HEK293 (cell line): ENCODE data around the gene FBXO2.
A peak's percentile ranks its signal among the peaks of the same experiment; 100 is the strongest.

ENCODE experiments used
- BCL11A ChIP-seq: fragments of 450-650 bp; formaldehyde crosslinking; IDR thresholded peaks from 2 replicates; pipeline ENCODE4 v1.5.1; 2016; ENCODE audit warnings: low read depth, missing biosample characterization, missing genetic modification characterization
- HOXC10 ChIP-seq: sonication (generic); formaldehyde crosslinking; IDR thresholded peaks from 2 replicates; pipeline ENCODE4 v1.8.1; 2023; ENCODE audit warnings: mild to moderate bottlenecking, missing genetic modification reagents
- KLF1 ChIP-seq: fragments of 450-650 bp; formaldehyde crosslinking; IDR thresholded peaks from 2 replicates; pipeline ENCODE4 v1.5.1; 2016; ENCODE audit warnings: missing biosample characterization, missing genetic modification characterization
- KLF16 ChIP-seq: fragments of 450-650 bp; formaldehyde crosslinking; IDR thresholded peaks from 2 replicates; pipeline ENCODE4 v1.5.1; 2017; ENCODE audit warnings: missing biosample characterization, missing genetic modification characterization
- KLF17 ChIP-seq: fragments of 450-650 bp; formaldehyde crosslinking; IDR thresholded peaks from 2 replicates; pipeline ENCODE4 v1.5.1; 2016; ENCODE audit warnings: missing biosample characterization, missing genetic modification characterization
- KLF7 ChIP-seq: fragments of 450-650 bp; formaldehyde crosslinking; IDR thresholded peaks from 2 replicates; pipeline ENCODE4 v1.5.1; 2016; ENCODE audit warnings: missing biosample characterization, missing genetic modification characterization, borderline replicate concordance
- MYNN ChIP-seq: fragments of 450-650 bp; formaldehyde crosslinking; IDR thresholded peaks from 2 replicates; pipeline ENCODE4 v1.5.1; 2016; ENCODE audit warnings: missing biosample characterization, missing genetic modification characterization, borderline replicate concordance
- MZF1 ChIP-seq: fragments of 450-650 bp; formaldehyde crosslinking; IDR thresholded peaks from 2 replicates; pipeline ENCODE4 v1.5.1; 2017; ENCODE audit warnings: missing biosample characterization, missing genetic modification characterization, borderline replicate concordance
- PBX3 ChIP-seq: sonication (generic); formaldehyde crosslinking; IDR thresholded peaks from 2 replicates; pipeline ENCODE4 v1.8.1; 2022; ENCODE audit warnings: mild to moderate bottlenecking, moderate library complexity, missing genetic modification reagents
- PRDM1 ChIP-seq: fragments of 450-650 bp; formaldehyde crosslinking; IDR thresholded peaks from 2 replicates; pipeline ENCODE4; 2016; ENCODE audit warnings: missing biosample characterization, missing genetic modification characterization
- WT1 ChIP-seq: fragments of 450-650 bp; formaldehyde crosslinking; IDR thresholded peaks from 2 replicates; pipeline ENCODE4 v1.5.1; 2016; ENCODE audit warnings: missing biosample characterization, missing genetic modification characterization
- ZBTB21 ChIP-seq: fragments of 450-650 bp; formaldehyde crosslinking; IDR thresholded peaks from 2 replicates; pipeline ENCODE4 v1.5.1; 2017; ENCODE audit warnings: missing biosample characterization, missing genetic modification characterization
- ZBTB8A ChIP-seq: fragments of 450-650 bp; formaldehyde crosslinking; IDR thresholded peaks from 2 replicates; pipeline ENCODE4 v1.5.1; 2016; ENCODE audit warnings: missing biosample characterization, missing genetic modification characterization
- ZNF114 ChIP-seq: fragments of 450-650 bp; formaldehyde crosslinking; IDR thresholded peaks from 2 replicates; pipeline ENCODE4 v1.5.0; 2017; ENCODE audit warnings: missing biosample characterization, missing genetic modification characterization
- ZNF132 ChIP-seq: fragments of 450-650 bp; formaldehyde crosslinking; IDR thresholded peaks from 2 replicates; pipeline ENCODE4 v1.5.1; 2017; ENCODE audit warnings: missing biosample characterization, missing genetic modification characterization, borderline replicate concordance
- ZNF16 ChIP-seq: fragments of 450-650 bp; formaldehyde crosslinking; IDR thresholded peaks from 2 replicates; pipeline ENCODE4 v1.5.1; 2016; ENCODE audit warnings: low read depth, missing biosample characterization, missing genetic modification characterization
- ZNF24 ChIP-seq: fragments of 450-650 bp; formaldehyde crosslinking; IDR thresholded peaks from 2 replicates; pipeline ENCODE4 v1.5.1; 2016; ENCODE audit warnings: missing biosample characterization, missing genetic modification characterization
- ZNF350 ChIP-seq: fragments of 450-650 bp; formaldehyde crosslinking; IDR thresholded peaks from 2 replicates; pipeline ENCODE4 v1.5.0; 2017; ENCODE audit warnings: missing biosample characterization, mild to moderate bottlenecking, missing genetic modification characterization
- ZNF473 ChIP-seq: fragments of 450-650 bp; formaldehyde crosslinking; IDR thresholded peaks from 2 replicates; pipeline ENCODE4 v1.5.1; 2017; ENCODE audit warnings: missing biosample characterization, missing genetic modification characterization
- ZNF561 ChIP-seq: fragments of 450-650 bp; IDR thresholded peaks from 2 replicates; pipeline ENCODE4 v1.5.1; 2018; ENCODE audit warnings: missing biosample characterization, missing genetic modification characterization, borderline replicate concordance
- ZNF571 ChIP-seq: fragments of 450-650 bp; formaldehyde crosslinking; IDR thresholded peaks from 2 replicates; pipeline ENCODE4 v1.5.0; 2017; ENCODE audit warnings: missing biosample characterization, missing genetic modification characterization
- ZNF596 ChIP-seq: fragments of 450-650 bp; IDR thresholded peaks from 2 replicates; pipeline ENCODE4 v1.5.0; 2018; ENCODE audit warnings: missing biosample characterization, mild to moderate bottlenecking, missing genetic modification characterization, moderate library complexity
- ZNF677 ChIP-seq: fragments of 450-650 bp; IDR thresholded peaks from 2 replicates; pipeline ENCODE4 v1.5.0; 2018; ENCODE audit warnings: missing biosample characterization, mild to moderate bottlenecking, missing genetic modification characterization, moderate library complexity
- ZNF707 ChIP-seq: fragments of 450-650 bp; formaldehyde crosslinking; IDR thresholded peaks from 2 replicates; pipeline ENCODE4 v1.5.1; 2016; ENCODE audit warnings: missing biosample characterization, missing genetic modification characterization
- ZSCAN4 ChIP-seq: fragments of 450-650 bp; formaldehyde crosslinking; IDR thresholded peaks from 2 replicates; pipeline ENCODE4 v1.5.1; 2017; ENCODE audit warnings: missing biosample characterization, missing genetic modification characterization
- TF ChIP-seq, protein P1 (sequence below): fragments of 450-650 bp; formaldehyde crosslinking; IDR thresholded peaks from 2 replicates; pipeline ENCODE4 v1.5.1; 2016; ENCODE audit warnings: missing biosample characterization, missing genetic modification characterization
- TF ChIP-seq, protein P2 (sequence below): fragments of 450-650 bp; formaldehyde crosslinking; IDR thresholded peaks from 2 replicates; pipeline ENCODE4; 2016; ENCODE audit warnings: missing biosample characterization, missing genetic modification characterization
- TF ChIP-seq, protein P3 (sequence below): fragments of 450-650 bp; formaldehyde crosslinking; IDR thresholded peaks from 2 replicates; pipeline ENCODE4 v1.5.1; 2016; ENCODE audit warnings: missing biosample characterization, missing genetic modification characterization, borderline replicate concordance

FBXO2 gene

GRCh38 chr1:11650331-11650991, 3.8 kb downstream of the FBXO2 start (continued):
- TF ChIP-seq ZNF677 (peak; percentile 31; the same call in 1 of the 2 replicates), ZNF24 (tag by site-specific recombination) (peak; percentile 85), KLF1 (no peak), ZBTB8A (peak; percentile 87), ZNF16 (0 out of 2 replicates have a peak, but pooled peaks have one; percentile 24), ZNF561 (peak; percentile 89), PRDM1 (tag by site-specific recombination) (no peak), ZNF571 (no peak), ZSCAN4 (tag by site-specific recombination) (no peak), KLF16 (tag by site-specific recombination) (no peak; the same call in 1 of the 2 replicates), PBX3 (CRISPR knock-in tag) (peak; percentile 92), ZNF596 (tag by site-specific recombination) (no peak), ZNF473 (tag by site-specific recombination) (no peak), KLF17 (0 out of 2 replicates have a peak, but pooled peaks have one; percentile 60), ZNF114 (tag by site-specific recombination) (no peak), HOXC10 (CRISPR knock-in tag) (0 out of 2 replicates have a peak, but pooled peaks have one; percentile 62), ZBTB21 (tag by site-specific recombination) (no peak; the same call in 1 of the 2 replicates), ZNF350 (no peak), MYNN (tag by site-specific recombination) (no peak), ZNF132 (no peak), KLF7 (tag by site-specific recombination) (no peak; the same call in 1 of the 2 replicates), WT1 (tag by site-specific recombination) (peak; percentile 51), BCL11A (tag by site-specific recombination) (peak; percentile 78; the same call in 1 of the 2 replicates), MZF1 (0 out of 2 replicates have a peak, but pooled peaks have one; percentile 42), ZNF707 (tag by site-specific recombination) (no peak)
- TF ChIP-seq, protein P1, sequence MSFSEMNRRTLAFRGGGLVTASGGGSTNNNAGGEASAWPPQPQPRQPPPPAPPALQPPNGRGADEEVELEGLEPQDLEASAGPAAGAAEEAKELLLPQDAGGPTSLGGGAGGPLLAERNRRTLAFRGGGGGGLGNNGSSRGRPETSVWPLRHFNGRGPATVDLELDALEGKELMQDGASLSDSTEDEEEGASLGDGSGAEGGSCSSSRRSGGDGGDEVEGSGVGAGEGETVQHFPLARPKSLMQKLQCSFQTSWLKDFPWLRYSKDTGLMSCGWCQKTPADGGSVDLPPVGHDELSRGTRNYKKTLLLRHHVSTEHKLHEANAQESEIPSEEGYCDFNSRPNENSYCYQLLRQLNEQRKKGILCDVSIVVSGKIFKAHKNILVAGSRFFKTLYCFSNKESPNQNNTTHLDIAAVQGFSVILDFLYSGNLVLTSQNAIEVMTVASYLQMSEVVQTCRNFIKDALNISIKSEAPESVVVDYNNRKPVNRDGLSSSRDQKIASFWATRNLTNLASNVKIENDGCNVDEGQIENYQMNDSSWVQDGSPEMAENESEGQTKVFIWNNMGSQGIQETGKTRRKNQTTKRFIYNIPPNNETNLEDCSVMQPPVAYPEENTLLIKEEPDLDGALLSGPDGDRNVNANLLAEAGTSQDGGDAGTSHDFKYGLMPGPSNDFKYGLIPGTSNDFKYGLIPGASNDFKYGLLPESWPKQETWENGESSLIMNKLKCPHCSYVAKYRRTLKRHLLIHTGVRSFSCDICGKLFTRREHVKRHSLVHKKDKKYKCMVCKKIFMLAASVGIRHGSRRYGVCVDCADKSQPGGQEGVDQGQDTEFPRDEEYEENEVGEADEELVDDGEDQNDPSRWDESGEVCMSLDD (tag by site-specific recombination): peak; percentile 36; the same call in 1 of the 2 replicates
- TF ChIP-seq, protein P2, sequence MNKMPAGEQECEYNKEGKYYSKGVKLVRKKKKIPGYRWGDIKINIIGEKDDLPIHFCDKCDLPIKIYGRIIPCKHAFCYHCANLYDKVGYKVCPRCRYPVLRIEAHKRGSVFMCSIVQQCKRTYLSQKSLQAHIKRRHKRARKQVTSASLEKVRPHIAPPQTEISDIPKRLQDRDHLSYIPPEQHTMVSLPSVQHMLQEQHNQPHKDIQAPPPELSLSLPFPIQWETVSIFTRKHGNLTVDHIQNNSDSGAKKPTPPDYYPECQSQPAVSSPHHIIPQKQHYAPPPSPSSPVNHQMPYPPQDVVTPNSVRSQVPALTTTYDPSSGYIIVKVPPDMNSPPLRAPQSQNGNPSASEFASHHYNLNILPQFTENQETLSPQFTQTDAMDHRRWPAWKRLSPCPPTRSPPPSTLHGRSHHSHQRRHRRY: no peak
- TF ChIP-seq, protein P3, sequence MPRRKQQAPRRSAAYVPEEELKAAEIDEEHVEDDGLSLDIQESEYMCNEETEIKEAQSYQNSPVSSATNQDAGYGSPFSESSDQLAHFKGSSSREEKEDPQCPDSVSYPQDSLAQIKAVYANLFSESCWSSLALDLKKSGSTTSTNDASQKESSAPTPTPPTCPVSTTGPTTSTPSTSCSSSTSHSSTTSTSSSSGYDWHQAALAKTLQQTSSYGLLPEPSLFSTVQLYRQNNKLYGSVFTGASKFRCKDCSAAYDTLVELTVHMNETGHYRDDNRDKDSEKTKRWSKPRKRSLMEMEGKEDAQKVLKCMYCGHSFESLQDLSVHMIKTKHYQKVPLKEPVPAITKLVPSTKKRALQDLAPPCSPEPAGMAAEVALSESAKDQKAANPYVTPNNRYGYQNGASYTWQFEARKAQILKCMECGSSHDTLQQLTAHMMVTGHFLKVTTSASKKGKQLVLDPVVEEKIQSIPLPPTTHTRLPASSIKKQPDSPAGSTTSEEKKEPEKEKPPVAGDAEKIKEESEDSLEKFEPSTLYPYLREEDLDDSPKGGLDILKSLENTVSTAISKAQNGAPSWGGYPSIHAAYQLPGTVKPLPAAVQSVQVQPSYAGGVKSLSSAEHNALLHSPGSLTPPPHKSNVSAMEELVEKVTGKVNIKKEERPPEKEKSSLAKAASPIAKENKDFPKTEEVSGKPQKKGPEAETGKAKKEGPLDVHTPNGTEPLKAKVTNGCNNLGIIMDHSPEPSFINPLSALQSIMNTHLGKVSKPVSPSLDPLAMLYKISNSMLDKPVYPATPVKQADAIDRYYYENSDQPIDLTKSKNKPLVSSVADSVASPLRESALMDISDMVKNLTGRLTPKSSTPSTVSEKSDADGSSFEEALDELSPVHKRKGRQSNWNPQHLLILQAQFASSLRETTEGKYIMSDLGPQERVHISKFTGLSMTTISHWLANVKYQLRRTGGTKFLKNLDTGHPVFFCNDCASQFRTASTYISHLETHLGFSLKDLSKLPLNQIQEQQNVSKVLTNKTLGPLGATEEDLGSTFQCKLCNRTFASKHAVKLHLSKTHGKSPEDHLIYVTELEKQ (tag by site-specific recombination): peak; percentile 20; the same call in 1 of the 2 replicates
